Thyroid gland (tissue), 4 donors: ENCODE data around the gene C5orf24.

Source experiments
- CTCF ChIP-seq, 6 experiments: fragments of 200-600 bp in 3 of 6; fragments of 450-650 bp in 3 of 6; sonication (generic) in 3 of 6; IDR thresholded peaks; one replicate each; pipeline ENCODE4 v1.5.1; 2016 to 2019; ENCODE audit warnings: antibody characterized with exemption in 6 of 6, mild to moderate bottlenecking in 2 of 6, inconsistent platforms in 1 of 6, moderate library complexity in 1 of 6
- POLR2A ChIP-seq, 2 donors: fragments of 450-650 bp; IDR thresholded peaks; one replicate each; pipeline ENCODE4 v1.6.1; 2017; ENCODE audit warnings: antibody characterized with exemption in 2 of 2, mild to moderate bottlenecking in 2 of 2, moderate library complexity in 1 of 2

GRCh38 chr5:134906811-134907210, 61.0 kb downstream of the C5orf24 start:
- TF ChIP-seq CTCF (IDR thresholded peaks at IDR 0.05) (no peak), POLR2A (IDR thresholded peaks at IDR 0.05) (no peak)
